GM08714 (cell line): ENCODE results near the gene UCP2.

ENCODE experiments used
- H3K4me3 ChIP-seq: fragments of 200-500 bp; sonication (Bioruptor generic); 2 replicates; pipeline ENCODE4 v1.5.1; 2014; ENCODE audit warnings: mild to moderate bottlenecking, low read length, inconsistent platforms
- ZNF274 ChIP-seq: IDR thresholded peaks from 2 replicates; pipeline ENCODE4 v1.6.1; 2012; ENCODE audit warnings: mild to moderate bottlenecking, low read depth, low read length

Gene UCP2

GRCh38 chr11:74015919-74016684, 33.5 kb upstream of the UCP2 start:
- H3K4me3 ChIP-seq: no peak overlapping the region
- TF ChIP-seq ZNF274: no peak

- TF ChIP-seq ZNF274: no peak
Observed at GRCh38 chr11:74014880-74015279, 32.2 kb upstream of the UCP2 start.

GRCh38 chr11:74013141-74013540, 30.5 kb upstream of the UCP2 start:
- H3K4me3 ChIP-seq: no peak overlapping the region
- no peak for TF ChIP-seq ZNF274

More at GRCh38 chr11:74014880-74015279, 32.2 kb upstream of the UCP2 start:
- no peak overlapping the region for H3K4me3 ChIP-seq

- H3K4me3 ChIP-seq: no peak overlapping the region
- no peak for TF ChIP-seq ZNF274
Observed at GRCh38 chr11:74012074-74012809, 29.6 kb upstream of the UCP2 start.

GRCh38 chr11:74011360-74012073, 28.9 kb upstream of the UCP2 start:
- no peak for TF ChIP-seq ZNF274
- H3K4me3 ChIP-seq: no peak overlapping the region

GRCh38 chr11:74010306-74011300, 28.0 kb upstream of the UCP2 start:
- H3K4me3 ChIP-seq: no peak overlapping the region
- no peak for TF ChIP-seq ZNF274

- no peak overlapping the region for H3K4me3 ChIP-seq
- TF ChIP-seq ZNF274: no peak
Observed at GRCh38 chr11:74009675-74010305, 27.1 kb upstream of the UCP2 start.

- no peak overlapping the region for H3K4me3 ChIP-seq
- TF ChIP-seq ZNF274: no peak
Observed at GRCh38 chr11:74009230-74009547, 26.5 kb upstream of the UCP2 start.

GRCh38 chr11:74008373-74009229, 26.0 kb upstream of the UCP2 start, which contains the start of gene UCP3:
Gene UCP3 (minus strand): TSS chr11:74009085. CDS start chr11:74007042, 2,043 bp downstream.
- TF ChIP-seq ZNF274: no peak
- H3K4me3 ChIP-seq: no peak within 1 kb of the TSS

- TF ChIP-seq ZNF274: no peak
- no peak overlapping the region for H3K4me3 ChIP-seq
Observed at GRCh38 chr11:74007691-74008372, 25.2 kb upstream of the UCP2 start.

- no peak for TF ChIP-seq ZNF274
- no peak overlapping the region for H3K4me3 ChIP-seq
Observed at GRCh38 chr11:74006743-74007304, 24.2 kb upstream of the UCP2 start.
